Kidney (tissue), 14 donors: Measurements from ENCODE around the gene GPSM1. TPM values are rescaled to one million over a fixed set of nuclear protein-coding genes. Genes with fewer than 3 reads are reported as not detected.

Experiments
- DNase-seq, 5 donors: peaks; one replicate each; pipeline ENCODE4 v3.0.0-alpha.2; 2013 to 2020
- FAIRE-seq: peaks from 2 replicates; lab custom pipeline; 2012; peaks lifted over from hg19 to GRCh38; lab: Jason Lieb, UNC
- H3K27ac ChIP-seq, 2 donors: one replicate each; pipeline ENCODE4 v1.7.0; 2013; ENCODE audit warnings: low read depth in 2 of 2, low read length in 2 of 2, inconsistent platforms in 1 of 2
- H3K27me3 ChIP-seq: one replicate; pipeline ENCODE4 v1.7.1; 2013; ENCODE audit warnings: low read length, inconsistent platforms; ENCODE audit not compliant: control insufficient read depth, insufficient read depth
- H3K36me3 ChIP-seq, 3 donors: one replicate each; pipeline versions ENCODE4 v1.7.0 to v1.7.1; 2013; ENCODE audit warnings: low read length in 3 of 3, control low read depth in 1 of 3, inconsistent platforms in 1 of 3; ENCODE audit not compliant: insufficient read depth in 3 of 3, control insufficient read depth in 2 of 3
- H3K4me1 ChIP-seq, 3 donors: one replicate each; pipeline versions ENCODE4 v1.7.0 to v1.7.1; 2013; ENCODE audit warnings: low read length in 3 of 3, inconsistent platforms in 1 of 3, low read depth in 1 of 3; ENCODE audit not compliant: control insufficient read depth in 2 of 3, insufficient read depth in 2 of 3
- H3K4me3 ChIP-seq, 3 donors: one replicate each; pipeline versions ENCODE4 v1.7.0 to v1.8.1; 2013; ENCODE audit warnings: low read length in 3 of 3, control low read depth in 1 of 3, inconsistent platforms in 1 of 3
- H3K9ac ChIP-seq, 3 donors: one replicate each; pipeline versions ENCODE4 v1.7.0 to v1.7.1; 2013; ENCODE audit warnings: low read length in 3 of 3, control low read depth in 1 of 3, inconsistent platforms in 1 of 3
- H3K9me3 ChIP-seq, 3 donors: one replicate each; pipeline versions ENCODE4 v1.7.0 to v1.7.1; 2013; ENCODE audit warnings: low read length in 3 of 3, control low read depth in 1 of 3, inconsistent platforms in 1 of 3; ENCODE audit not compliant: control insufficient read depth in 2 of 3, insufficient read depth in 1 of 3
- CTCF ChIP-seq: IDR thresholded peaks from 3 replicates; pipeline ENCODE4 v1.5.1; 2012; ENCODE audit warnings: mild to moderate bottlenecking, moderate library complexity, borderline replicate concordance; ENCODE audit not compliant: insufficient read depth; ENCODE audit errors: extremely low read depth
- intact Hi-C: fragments of 100-400 bp; cut with DNase I; formaldehyde crosslinking; loops from one replicate; pipeline ENCODE4 v1.11.1; 2022
- polyA plus RNA-seq: library from polyadenylated mRNA; stranded (reverse); fragments of 350-450 nt; fragmentation: Illumina TruSeq; extraction: RNeasy Lipid Tissue Mini Kit (QIAGEN cat#74804); gene quantifications from one replicate; pipeline ENCODE4 v1.2.3, GENCODE V29; 2014; ENCODE audit warnings: low read depth, low replicate concordance; ENCODE audit not compliant: insufficient read depth
- total RNA-seq: library from RNA; stranded (reverse); fragmentation: NEBNext Ultra II Directional; extraction: Animal tissue kit (Norgen Biotek cat#: 25700); gene quantifications from one replicate; pipeline ENCODE4 v1.2.1, GENCODE V29; 2021
- donor health status: control.
- donor health status: control.
- donor health status: control.
- donor health status: control.
- donor health status: control.
- donor health status: DM: yes; HTN: yes; CAD: no.
- donor health status: Normal renal cell carcinoma (clear cell type).

Gene GPSM1
- total and polyA plus RNA-seq, 2 donors from 2014 or later: 11.6 to 11.9 TPM

GRCh38 chr9:136379003-136379287 lies 51.6 kb downstream of the GPSM1 start:
- no peak for FAIRE-seq
- intact Hi-C loops: no loop called here

GRCh38 chr9:136379401-136379800 lies 52.1 kb downstream of the GPSM1 start:
- peaks cover 0 to 4% (median 3%) of the 10 kb centered on the region in 3 donors for H3K36me3 ChIP-seq
- no peak for FAIRE-seq

More at GRCh38 chr9:136379003-136379287, 51.6 kb downstream of the GPSM1 start:
- DNase-seq: peak in 1 of 5 donors; percentile 74
- Histone ChIP-seq H3K9me3 (no peaks in the 10 kb centered on the region), H3K4me1 (peaks cover 0 to 2% (median 0%) of the 10 kb centered on the region in 3 donors), H3K27ac (no peak overlapping the region), H3K9ac (no peak overlapping the region), H3K27me3 (no peaks in the 10 kb centered on the region), H3K36me3 (peaks cover 0 to 2% (median under 1%) of the 10 kb centered on the region in 3 donors), H3K4me3 (no peak overlapping the region)
- no peak for TF ChIP-seq CTCF

GRCh38 chr9:136379891-136380290 lies 52.6 kb downstream of the GPSM1 start:
- H3K4me3 ChIP-seq: no peak overlapping the region
- FAIRE-seq: no peak
- no peak for TF ChIP-seq CTCF
- intact Hi-C loops: no loop called here
- no peaks in the 10 kb centered on the region for H3K9me3 ChIP-seq
- peaks cover 0 to 4% (median 3%) of the 10 kb centered on the region in 3 donors for H3K36me3 ChIP-seq
- DNase-seq: no peak
- H3K9ac ChIP-seq: no peak overlapping the region
- no peak overlapping the region for H3K27ac ChIP-seq
- peaks cover 0 to 2% (median 0%) of the 10 kb centered on the region in 3 donors for H3K4me1 ChIP-seq
- H3K27me3 ChIP-seq: no peaks in the 10 kb centered on the region

More at GRCh38 chr9:136379401-136379800, 52.1 kb downstream of the GPSM1 start:
- DNase-seq: no peak
- Histone ChIP-seq H3K4me3 (no peak overlapping the region), H3K9me3 (no peaks in the 10 kb centered on the region), H3K9ac (no peak overlapping the region), H3K4me1 (peaks cover 0 to 2% (median 0%) of the 10 kb centered on the region in 3 donors), H3K27ac (no peak overlapping the region), H3K27me3 (no peaks in the 10 kb centered on the region)
- intact Hi-C loops: no loop called here
- TF ChIP-seq CTCF: no peak

- intact Hi-C loops: no loop called here
- FAIRE-seq: no peak
- peaks cover 0 to 4% (median 3%) of the 10 kb centered on the region in 3 donors for H3K36me3 ChIP-seq
Measured at GRCh38 chr9:136380381-136380780, 53.0 kb downstream of the GPSM1 start.

More at GRCh38 chr9:136380381-136380780, 53.0 kb downstream of the GPSM1 start:
- DNase-seq: no peak
- no peak overlapping the region for H3K27ac ChIP-seq
- H3K9me3 ChIP-seq: no peaks in the 10 kb centered on the region
- no peaks in the 10 kb centered on the region for H3K27me3 ChIP-seq
- H3K9ac ChIP-seq: no peak overlapping the region
- no peak overlapping the region for H3K4me3 ChIP-seq
- peaks cover 0 to 2% (median 0%) of the 10 kb centered on the region in 3 donors for H3K4me1 ChIP-seq
- TF ChIP-seq CTCF: no peak
